ENCODE results near the gene ATP10B. TPM values are rescaled to one million over a fixed set of nuclear protein-coding genes. Genes with fewer than 3 reads are reported as not detected.
"Not testable (repeated sequence)": the region's sequence is repeated elsewhere in the genome, so short reads cannot be mapped to it uniquely, and the experiment has no call there.

Gene ATP10B
- total RNA-seq, 1 donor from 2014 or later = 9.1 TPM

DNA sequence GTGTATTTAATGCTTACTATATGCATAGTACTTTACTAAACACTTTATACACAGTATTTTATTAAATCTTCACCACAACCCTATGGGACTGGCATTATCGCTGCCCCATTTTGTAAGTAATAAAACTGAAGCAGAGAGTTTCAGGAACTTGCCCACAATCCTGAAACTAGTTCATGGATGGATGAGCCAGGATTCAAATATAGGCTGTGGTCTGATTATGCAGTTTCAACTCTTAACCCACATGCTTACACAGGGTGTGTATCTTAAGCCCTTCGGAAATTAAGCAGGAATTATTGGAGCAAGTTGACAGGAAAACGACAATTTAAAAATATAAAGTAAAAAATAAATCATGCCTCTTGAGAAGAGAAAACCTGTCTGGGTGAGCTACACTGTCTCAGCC lies 109.0 kb downstream of the ATP10B start:
- no peaks in the 10 kb centered on the region for H3K4me1 ChIP-seq
- DNase-seq (ENCODE audit: extremely low spot score in 2 of 2) = no peak
- intact Hi-C loops (cut with DNase I) = no loop called here
- TF ChIP-seq, protein P1, sequence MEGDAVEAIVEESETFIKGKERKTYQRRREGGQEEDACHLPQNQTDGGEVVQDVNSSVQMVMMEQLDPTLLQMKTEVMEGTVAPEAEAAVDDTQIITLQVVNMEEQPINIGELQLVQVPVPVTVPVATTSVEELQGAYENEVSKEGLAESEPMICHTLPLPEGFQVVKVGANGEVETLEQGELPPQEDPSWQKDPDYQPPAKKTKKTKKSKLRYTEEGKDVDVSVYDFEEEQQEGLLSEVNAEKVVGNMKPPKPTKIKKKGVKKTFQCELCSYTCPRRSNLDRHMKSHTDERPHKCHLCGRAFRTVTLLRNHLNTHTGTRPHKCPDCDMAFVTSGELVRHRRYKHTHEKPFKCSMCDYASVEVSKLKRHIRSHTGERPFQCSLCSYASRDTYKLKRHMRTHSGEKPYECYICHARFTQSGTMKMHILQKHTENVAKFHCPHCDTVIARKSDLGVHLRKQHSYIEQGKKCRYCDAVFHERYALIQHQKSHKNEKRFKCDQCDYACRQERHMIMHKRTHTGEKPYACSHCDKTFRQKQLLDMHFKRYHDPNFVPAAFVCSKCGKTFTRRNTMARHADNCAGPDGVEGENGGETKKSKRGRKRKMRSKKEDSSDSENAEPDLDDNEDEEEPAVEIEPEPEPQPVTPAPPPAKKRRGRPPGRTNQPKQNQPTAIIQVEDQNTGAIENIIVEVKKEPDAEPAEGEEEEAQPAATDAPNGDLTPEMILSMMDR (IDR thresholded peaks at IDR 0.05) = no peak
- no peak for TF ChIP-seq POLR2AphosphoS5 (IDR thresholded peaks at IDR 0.05; ENCODE audit: insufficient read depth in 1 of 2, low read depth in 1 of 2)
- no peak for TF ChIP-seq POLR2A (IDR thresholded peaks at IDR 0.05)
- no peaks in the 10 kb centered on the region for H3K27me3 ChIP-seq
- H3K4me3 ChIP-seq = no peak overlapping the region
- no peaks in the 10 kb centered on the region for H3K9me3 ChIP-seq
- no peaks in the 10 kb centered on the region for H3K36me3 ChIP-seq
- H3K27ac ChIP-seq = no peak overlapping the region

DNA sequence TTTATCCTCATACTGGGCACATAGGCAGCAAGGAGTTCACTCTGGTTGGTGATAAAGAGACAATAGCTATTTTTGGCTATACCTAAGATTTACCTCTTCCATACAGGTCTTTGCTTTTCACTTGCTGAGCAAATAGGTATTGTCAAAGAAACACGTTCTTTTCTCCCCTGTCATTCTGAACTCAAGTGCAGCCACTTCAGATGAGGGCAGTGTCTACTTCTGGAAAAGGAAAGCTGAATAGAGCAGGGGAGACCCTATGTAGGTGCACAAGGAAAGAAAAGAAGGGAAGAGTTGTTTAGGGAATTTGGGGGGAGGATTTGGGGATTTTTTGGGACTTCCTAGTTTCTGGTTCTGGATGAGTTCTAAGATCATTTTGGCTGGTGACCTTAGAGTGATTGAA lies 109.6 kb downstream of the ATP10B start:
- DNase-seq (ENCODE audit: extremely low spot score in 2 of 2) = no peak
- Histone ChIP-seq H3K9me3 (no peaks in the 10 kb centered on the region), H3K4me1 (no peaks in the 10 kb centered on the region), H3K27ac (no peak overlapping the region), H3K36me3 (no peaks in the 10 kb centered on the region), H3K27me3 (no peaks in the 10 kb centered on the region), H3K4me3 (no peak overlapping the region)
- TF ChIP-seq, protein P1 (IDR thresholded peaks at IDR 0.05) = no peak
- TF ChIP-seq POLR2AphosphoS5 (IDR thresholded peaks at IDR 0.05; ENCODE audit: insufficient read depth in 1 of 2, low read depth in 1 of 2) (no peak), POLR2A (IDR thresholded peaks at IDR 0.05) (no peak)
- intact Hi-C loops (cut with DNase I) = no loop called here

DNA sequence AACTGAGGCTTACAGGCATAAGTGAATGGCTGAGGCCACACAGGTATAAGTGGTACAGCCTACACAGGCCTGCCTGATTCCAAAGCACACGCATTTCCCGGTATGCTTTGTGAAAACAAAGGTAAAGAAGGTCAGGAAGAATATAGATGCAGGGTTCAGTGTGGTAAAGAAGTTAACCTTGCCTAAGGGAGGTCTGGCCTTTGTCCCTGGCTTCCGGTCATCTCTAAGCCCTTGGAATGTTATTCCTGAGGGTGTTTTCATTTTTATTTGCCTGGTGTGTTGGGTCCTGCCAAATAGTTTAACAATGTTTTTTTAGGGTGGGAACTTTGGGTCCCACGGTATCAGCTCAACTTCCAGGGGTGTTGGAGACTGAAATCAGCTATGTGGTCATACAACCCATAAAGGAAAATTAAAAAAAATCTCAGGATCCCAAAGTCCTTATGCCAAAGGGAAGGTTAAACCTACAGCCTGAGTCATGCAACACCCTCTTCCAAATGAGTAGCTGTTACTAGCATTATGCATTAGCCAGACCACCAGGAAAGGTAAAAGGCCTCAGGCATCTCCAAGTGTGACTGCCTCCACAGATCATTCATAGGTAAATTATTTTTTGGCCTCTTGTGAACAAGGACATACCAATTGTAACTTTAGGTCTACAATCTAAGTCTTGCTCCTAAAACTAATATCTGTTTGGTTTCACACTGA lies 124.6 kb downstream of the ATP10B start:
- TF ChIP-seq, protein P1 (IDR thresholded peaks at IDR 0.05) = no peak
- TF ChIP-seq POLR2AphosphoS5 (IDR thresholded peaks at IDR 0.05; ENCODE audit: insufficient read depth in 1 of 2, low read depth in 1 of 2) = no peak
- TF ChIP-seq POLR2A (IDR thresholded peaks at IDR 0.05) = no peak
- no peaks in the 10 kb centered on the region for H3K36me3 ChIP-seq
- intact Hi-C loops (cut with DNase I) = no loop called here
- H3K4me1 ChIP-seq = no peaks in the 10 kb centered on the region
- no peaks in the 10 kb centered on the region for H3K9me3 ChIP-seq
- no peak overlapping the region for H3K4me3 ChIP-seq
- no peak overlapping the region for H3K27ac ChIP-seq
- DNase-seq (ENCODE audit: extremely low spot score in 2 of 2) = no peak
- no peaks in the 10 kb centered on the region for H3K27me3 ChIP-seq

DNA sequence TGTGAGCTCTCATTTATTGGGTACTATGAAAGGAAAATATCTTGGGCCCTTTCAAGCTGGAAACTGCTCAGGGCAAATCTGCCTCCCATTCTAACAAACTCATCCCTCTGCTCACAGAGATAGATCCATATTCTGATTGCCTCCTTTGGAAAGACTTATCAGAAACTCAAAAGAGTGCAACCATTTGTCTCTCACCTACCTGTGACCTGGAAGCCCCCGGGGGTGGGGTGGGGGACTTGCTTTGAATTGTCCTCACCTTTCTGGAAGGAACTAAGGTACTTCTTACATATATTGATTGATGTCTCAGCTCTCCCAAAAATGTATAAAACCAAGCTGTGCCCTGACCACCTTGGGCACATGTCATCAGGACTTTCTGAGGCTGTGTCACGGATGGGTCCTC lies 125.3 kb downstream of the ATP10B start:
- no peak for TF ChIP-seq POLR2AphosphoS5 (IDR thresholded peaks at IDR 0.05; ENCODE audit: insufficient read depth in 1 of 2, low read depth in 1 of 2)
- TF ChIP-seq, protein P1 (IDR thresholded peaks at IDR 0.05) = no peak
- no peak for TF ChIP-seq POLR2A (IDR thresholded peaks at IDR 0.05)
- Histone ChIP-seq H3K9me3 (no peaks in the 10 kb centered on the region), H3K27ac (no peak overlapping the region), H3K4me3 (no peak overlapping the region), H3K36me3 (no peaks in the 10 kb centered on the region), H3K4me1 (no peaks in the 10 kb centered on the region), H3K27me3 (no peaks in the 10 kb centered on the region)
- intact Hi-C loops (cut with DNase I) = no loop called here
- DNase-seq (ENCODE audit: extremely low spot score in 2 of 2) = no peak

DNA sequence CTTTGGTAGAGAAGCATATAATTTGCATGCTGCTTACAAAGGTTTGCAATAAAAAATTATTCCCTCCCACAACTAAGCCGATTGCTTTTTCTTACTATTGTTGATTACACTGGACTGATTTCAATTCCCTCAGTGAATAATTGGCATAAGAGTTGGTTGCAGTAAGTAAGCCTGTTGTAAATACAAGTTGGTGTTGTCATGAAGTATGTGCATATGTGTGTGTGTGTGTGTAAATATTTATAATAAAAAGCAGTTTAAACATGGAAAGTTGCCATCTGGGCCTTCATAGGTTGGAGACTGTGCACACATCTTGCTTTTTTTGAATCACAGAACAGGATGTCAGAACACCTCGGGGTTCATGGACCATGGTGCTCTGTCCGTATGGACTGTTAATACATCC lies 131.2 kb downstream of the ATP10B start:
- no peaks in the 10 kb centered on the region for H3K36me3 ChIP-seq
- H3K4me1 ChIP-seq = no peaks in the 10 kb centered on the region
- no peaks in the 10 kb centered on the region for H3K27me3 ChIP-seq
- no peak overlapping the region for H3K4me3 ChIP-seq
- no peak overlapping the region for H3K27ac ChIP-seq
- intact Hi-C loops (cut with DNase I) = no loop called here
- no peak for TF ChIP-seq POLR2AphosphoS5 (IDR thresholded peaks at IDR 0.05; ENCODE audit: insufficient read depth in 1 of 2, low read depth in 1 of 2)
- TF ChIP-seq, protein P1 (IDR thresholded peaks at IDR 0.05) = no peak
- TF ChIP-seq POLR2A (IDR thresholded peaks at IDR 0.05) = no peak
- DNase-seq (ENCODE audit: extremely low spot score in 2 of 2) = no peak
- H3K9me3 ChIP-seq = no peaks in the 10 kb centered on the region

DNA sequence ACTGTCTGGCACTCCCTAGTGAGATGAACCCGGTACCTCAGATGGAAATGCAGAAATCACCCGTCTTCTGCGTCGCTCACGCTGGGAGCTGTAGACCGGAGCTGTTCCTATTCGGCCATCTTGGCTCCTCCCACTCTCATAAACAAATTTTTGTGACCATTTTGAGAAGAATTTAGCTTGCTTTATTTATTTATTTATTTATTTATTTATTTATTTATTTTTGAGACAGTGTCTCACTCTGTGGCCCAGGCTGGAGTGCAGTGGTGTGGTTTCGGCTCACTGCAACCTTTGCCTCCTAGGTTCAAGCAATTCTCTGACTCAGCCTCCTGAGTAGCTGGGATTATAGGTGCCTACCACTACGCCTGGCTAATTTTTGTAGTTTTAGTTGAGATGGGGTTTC lies 136.5 kb downstream of the ATP10B start:
- DNase-seq (ENCODE audit: extremely low spot score in 2 of 2); H3K4me1 ChIP-seq; H3K9me3 ChIP-seq; H3K36me3 ChIP-seq; intact Hi-C loops (cut with DNase I); H3K4me3 ChIP-seq; H3K27ac ChIP-seq; H3K27me3 ChIP-seq: not testable (repeated sequence)

All from vagina (tissue), 2 donors.